Activated T-cell treated with anti-CD3 and anti-CD28 coated beads for 4 hours (primary cell): Measurements from ENCODE around the gene SRC.

Experiments used
- DNase-seq: peaks from one replicate; pipeline ENCODE4 v3.0.0-alpha.2; 2020

SRC gene

DNA sequence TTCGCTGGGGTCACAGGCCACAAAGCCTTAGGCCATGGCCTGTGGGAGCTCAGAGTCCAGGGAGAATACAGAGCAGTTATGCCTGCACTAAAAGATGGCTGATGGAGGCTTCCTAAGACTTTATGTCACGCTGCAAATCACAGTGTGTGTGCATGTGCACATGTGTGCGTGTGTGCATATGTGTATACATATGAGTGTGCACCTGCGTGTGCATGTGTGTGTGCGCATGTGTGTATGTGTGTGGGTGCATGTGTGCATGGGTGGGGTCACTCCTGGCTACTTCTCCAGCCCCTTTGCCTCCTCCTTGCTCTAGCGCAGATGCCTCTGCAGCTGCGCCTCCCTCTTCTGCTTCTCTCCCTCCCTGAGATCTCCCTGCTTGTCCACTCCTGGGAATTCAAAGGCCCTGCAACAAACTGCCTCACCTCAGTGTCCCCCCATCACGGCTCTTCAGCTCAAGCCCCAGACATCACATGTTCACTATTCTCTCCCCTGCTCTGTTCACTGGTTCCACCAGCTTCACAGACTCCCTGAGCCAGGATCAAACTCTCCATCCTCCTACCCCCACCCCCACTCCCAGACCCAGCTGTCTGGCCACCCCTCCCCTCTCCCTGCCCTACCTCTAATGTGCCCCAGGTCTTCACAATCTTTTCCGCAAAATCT, 90.7 kb downstream of the SRC start:
- no peak for DNase-seq

DNA sequence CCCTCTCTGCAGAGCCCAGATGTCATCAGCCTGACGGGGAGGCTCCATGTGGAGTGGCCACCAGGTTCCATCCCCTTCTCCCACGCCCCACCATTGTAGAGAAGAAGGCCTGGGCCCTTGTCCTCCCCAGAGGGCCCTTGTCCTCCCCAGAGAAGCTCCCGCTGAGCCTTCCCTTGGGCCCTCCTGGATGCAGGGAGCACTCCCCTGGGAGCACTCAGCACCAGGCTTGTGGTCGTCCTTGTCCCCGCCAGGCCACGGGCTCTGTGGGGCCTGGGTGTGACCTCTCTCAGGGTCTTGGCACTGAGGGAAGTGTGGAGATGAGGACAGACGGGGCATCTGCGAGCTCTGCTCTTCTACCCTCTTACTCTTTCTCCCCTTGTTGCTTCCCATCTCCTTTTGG, 91.7 kb downstream of the SRC start:
- no peak for DNase-seq

DNA sequence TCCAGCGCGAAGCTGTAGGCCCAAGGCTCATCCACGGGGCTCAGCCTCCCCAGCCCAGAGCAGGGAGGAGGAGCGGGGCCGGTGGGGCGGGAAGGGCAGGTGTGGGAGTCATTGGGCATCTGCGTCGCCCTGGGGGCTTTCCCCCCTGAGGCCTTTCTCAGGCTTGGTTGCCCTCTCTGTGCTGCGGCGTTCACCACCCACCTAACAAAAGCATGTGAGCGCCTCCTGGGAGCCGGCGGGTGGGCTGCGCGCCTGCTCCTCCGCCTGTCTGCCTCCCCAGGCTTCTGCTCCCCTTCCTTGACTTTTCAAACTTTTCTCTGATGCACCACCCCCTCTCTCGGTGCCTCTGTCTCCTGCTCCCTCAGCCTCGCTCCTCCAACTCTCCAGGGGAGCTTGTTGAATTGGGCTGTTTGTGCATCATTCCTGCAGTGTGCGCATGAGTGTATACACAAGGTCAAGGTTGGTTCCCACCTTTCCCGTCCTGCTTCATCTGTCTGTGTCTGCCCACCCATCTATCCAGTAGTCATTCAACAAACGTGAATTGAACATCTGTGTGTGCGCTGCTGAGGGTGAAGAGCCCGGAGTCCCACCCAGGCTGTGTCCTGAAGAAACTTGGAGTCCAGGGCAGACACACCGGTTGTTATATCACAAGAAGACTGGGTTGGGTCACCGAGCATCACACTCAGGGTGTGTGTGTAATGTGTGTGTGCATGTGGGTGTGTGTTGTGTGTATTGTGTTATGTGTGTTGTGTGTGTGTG, 92.7 kb downstream of the SRC start:
- DNase-seq = no peak

- DNase-seq = no peak
These were observed 93.4 kb downstream of the SRC start for GRCh38 chr20:37439223-37439933.

DNA sequence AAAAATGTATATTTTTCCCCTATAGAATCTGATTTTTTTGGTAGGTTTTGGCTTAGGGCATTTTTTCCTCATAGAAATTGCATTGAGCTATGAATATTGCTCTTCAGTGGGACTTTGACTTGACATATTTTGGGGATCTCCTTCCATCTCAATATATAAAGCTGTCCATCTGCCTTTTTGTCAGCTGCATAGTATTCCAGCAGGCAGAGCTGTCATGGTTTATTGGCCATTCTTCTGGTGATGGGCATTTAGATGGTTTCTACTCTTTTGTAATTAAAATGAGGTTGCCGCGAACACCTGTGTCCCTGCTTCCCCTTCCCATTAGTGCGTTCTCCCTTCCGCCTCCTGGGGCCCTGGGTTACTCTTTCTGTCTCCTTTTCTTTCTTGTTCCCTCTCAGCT, 95.1 kb downstream of the SRC start:
- no peak for DNase-seq

DNA sequence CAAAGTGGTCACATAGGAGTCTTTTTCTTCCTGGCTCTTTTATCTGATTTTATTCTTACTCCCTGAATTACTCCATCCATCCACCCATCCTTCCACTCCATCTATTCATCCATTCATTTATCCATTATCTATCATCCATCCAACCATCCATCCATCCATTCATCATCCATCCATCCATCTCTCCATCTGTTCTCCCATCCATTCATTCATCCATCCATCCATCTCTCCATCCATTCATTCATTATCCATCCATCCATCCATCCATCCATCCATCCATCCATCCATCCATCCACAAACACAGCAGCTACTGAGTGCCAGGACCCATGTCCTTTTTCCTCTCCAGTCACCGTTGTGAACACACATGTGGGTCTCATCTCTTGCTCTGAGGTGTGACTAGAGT, 96.6 kb downstream of the SRC start:
- no peak for DNase-seq

GRCh38 chr20:37442986-37443385, 97.0 kb downstream of the SRC start:
- no peak for DNase-seq

DNA sequence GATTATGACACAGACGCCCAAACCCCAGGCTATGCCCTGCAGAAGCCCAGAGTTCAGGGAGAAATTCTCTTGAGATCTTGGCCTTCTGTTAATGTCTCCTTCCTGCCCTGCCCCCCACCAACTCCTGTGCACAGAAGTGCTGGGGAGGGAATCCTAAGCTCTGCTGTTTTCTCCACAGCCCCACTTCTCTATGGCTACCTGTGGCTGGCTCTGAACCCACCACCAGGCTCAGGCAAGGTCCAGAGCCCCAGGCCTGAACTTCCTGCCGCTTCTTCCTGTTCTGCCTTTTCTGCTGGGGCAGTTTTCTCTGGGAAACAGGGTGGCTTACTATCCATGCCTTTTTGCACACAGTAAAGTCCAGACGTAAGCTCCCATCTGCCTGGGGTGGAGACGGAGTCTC, 97.7 kb downstream of the SRC start:
- no peak for DNase-seq

DNA sequence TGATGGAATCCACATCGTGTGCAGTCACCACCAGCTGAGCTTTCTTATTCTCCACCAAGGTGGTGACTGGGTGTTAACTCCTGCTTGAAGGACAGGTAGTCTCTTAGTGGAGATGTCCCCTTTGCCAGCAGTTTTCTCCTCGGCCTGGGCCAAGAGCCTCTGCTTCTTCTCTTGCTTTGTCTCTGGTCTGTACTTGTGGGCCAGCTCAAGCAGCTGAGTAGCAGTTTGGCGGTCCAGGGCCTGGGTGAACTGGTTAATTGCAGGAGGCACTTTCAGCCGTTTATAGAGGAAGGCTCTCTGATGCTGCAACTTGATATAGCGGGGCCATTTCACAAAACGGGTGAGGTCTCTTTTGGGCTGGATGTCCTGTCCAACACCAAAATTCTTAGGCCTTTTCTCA, 99.1 kb downstream of the SRC start:
- DNase-seq = no peak

GRCh38 chr20:37446286-37447032, 100.5 kb downstream of the SRC start:
- no peak for DNase-seq

GRCh38 chr20:37447688-37448087, 101.7 kb downstream of the SRC start:
- no peak for DNase-seq

DNA sequence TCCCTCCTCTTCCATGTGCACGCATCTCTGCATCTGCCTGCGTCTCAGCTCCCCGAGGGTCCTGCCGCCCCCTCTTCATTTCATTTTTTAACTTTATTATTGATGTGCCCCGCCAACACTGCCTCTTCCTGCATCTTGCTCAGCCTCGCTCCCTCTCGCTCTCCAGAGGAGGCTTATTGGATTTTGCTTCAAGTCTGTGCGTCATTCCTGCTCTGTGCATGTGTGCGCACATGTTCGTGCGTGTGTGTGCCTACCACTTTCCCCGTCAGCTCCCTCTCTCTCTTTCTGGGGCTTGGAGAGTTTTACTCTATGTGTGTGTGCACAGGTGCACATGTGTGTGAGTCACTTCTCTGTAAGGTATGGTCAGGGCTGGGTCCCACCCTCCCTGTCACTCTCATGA, 103.3 kb downstream of the SRC start:
- no peak for DNase-seq

- DNase-seq = no peak
These were observed 104.4 kb downstream of the SRC start for GRCh38 chr20:37450344-37450743.

DNA sequence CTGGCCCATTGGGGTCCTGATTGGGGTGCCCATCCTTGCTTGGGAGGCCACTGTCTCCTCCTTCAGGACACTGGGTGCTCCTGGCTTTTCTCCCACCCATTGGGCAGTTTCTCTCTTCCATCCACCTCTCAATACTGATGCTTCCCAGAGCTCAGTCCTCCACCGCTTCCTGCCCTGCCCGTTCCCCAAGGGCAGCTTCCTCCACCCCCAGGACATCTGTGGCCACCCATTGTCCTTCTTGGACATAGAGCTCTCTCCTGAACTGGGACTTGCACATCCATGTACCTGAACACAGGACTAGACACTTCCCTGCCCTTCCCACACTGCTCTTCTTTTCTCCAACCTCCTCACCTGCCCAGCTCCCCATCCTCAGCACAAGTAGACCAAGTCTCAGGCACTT, 105.7 kb downstream of the SRC start:
- DNase-seq = no peak

- DNase-seq = no peak
These were observed 106.3 kb downstream of the SRC start for GRCh38 chr20:37452236-37452635.

DNA sequence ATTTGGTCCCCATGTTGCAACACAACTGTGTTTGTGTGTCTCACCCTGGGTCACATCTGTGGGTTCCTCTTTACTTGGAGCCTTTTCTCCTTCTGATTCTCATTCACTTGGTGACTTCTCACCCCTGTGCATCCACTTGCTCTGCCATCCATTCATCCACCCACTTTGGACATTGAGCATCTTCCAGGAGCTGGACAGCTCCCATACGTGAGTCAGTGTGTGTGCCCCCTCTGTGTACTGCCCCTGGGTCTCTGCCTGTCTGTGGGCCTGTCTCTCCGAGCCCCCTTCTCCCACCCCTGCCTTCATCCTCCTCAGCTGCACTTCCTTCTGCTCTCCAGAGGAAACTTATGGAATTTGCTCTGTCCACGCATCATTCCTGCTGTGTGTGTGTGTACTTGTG, 107.3 kb downstream of the SRC start:
- DNase-seq = no peak

DNA sequence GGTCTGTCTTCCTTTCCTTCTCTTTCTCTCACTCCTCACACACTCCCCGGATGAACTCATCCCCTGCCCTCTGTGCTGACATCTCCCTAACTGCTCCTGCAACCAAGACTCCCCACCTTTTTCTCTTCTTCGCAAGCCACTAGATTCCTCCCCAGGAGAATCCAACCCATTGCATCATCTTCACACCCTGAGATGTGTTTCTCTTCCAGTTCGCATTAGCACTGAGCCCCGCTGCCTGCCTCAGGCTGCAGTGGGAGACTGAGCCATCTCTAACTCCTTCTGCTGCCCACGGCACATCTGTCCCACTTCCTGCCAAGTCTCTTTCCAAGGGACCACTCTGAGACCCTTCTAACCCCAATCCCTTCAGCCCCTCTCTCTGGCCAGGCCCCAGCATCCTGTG, 107.9 kb downstream of the SRC start:
- no peak for DNase-seq

GRCh38 chr20:37454636-37455385, 108.9 kb downstream of the SRC start:
- DNase-seq = no peak
